ACC112 (cell line): Measurements from ENCODE around the gene YIF1B.
A peak's percentile ranks its signal among the peaks of the same experiment; 100 is the strongest.

Experiments used
- H2AFZ ChIP-seq: fragments of 200-600 bp; sonication (generic); one replicate; pipeline ENCODE4 v1.6.0; 2017; ENCODE audit warnings: antibody characterized with exemption, low read length; ENCODE audit not compliant: unreplicated experiment
- H3K27ac ChIP-seq: fragments of 200-600 bp; sonication (generic); 2 replicates; pipeline ENCODE4 v1.5.1; 2014; ENCODE audit warnings: low read depth, mild to moderate bottlenecking, antibody characterized with exemption, low read length, moderate library complexity
- H3K27me3 ChIP-seq: fragments of 200-600 bp; sonication (generic); 2 replicates; pipeline ENCODE4 v1.6.1; 2014; ENCODE audit warnings: mild to moderate bottlenecking, antibody characterized with exemption, low read length, moderate library complexity, mixed read lengths; ENCODE audit not compliant: insufficient read depth
- H3K36me3 ChIP-seq: fragments of 200-600 bp; sonication (generic); 2 replicates; pipeline ENCODE4 v1.6.1; 2016; ENCODE audit warnings: mild to moderate bottlenecking, antibody characterized with exemption, low read length, moderate library complexity, mixed read lengths; ENCODE audit not compliant: insufficient read depth
- H3K4me1 ChIP-seq: fragments of 200-600 bp; sonication (generic); one replicate; pipeline ENCODE4 v1.6.1; 2016; ENCODE audit warnings: low read length, mixed read lengths; ENCODE audit not compliant: insufficient read depth, unreplicated experiment, control insufficient read depth
- H3K4me3 ChIP-seq: fragments of 200-600 bp; sonication (generic); 2 replicates; pipeline ENCODE4 v1.5.1; 2014; ENCODE audit warnings: mild to moderate bottlenecking, low read depth, low read length
- H3K79me2 ChIP-seq: fragments of 200-600 bp; sonication (generic); one replicate; pipeline ENCODE4 v1.6.0; 2016; ENCODE audit warnings: low read length; ENCODE audit not compliant: control insufficient read depth, unreplicated experiment, insufficient read depth

The YIF1B gene

DNA sequence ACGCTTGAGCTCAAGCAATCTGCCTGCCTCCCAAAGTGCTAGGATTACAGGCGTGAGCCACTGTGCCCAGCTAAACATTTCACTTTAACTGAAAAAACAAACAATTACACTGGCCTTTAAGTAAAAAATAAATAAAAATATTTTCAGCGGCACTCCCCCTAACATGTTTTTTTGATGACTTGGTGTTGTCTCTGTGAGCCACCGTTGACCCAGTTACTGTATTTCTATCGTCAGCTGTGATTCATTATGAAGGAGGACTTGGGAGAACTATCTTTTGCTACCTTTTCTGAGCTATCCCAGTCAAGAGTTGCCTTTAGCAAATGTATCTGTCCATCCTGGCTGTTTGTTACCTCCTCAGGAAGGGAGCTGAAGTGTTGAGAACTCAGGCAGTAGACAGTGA lies 30.2 kb downstream of the YIF1B start:
- no peaks in the 10 kb centered on the region for H3K27me3 ChIP-seq
- H3K79me2 ChIP-seq, result no peaks in the 10 kb centered on the region
- no peaks in the 10 kb centered on the region for H3K36me3 ChIP-seq
- H3K4me1 ChIP-seq, result peaks cover 9% of the 10 kb centered on the region
- no peak overlapping the region for H2AFZ ChIP-seq
- no peak overlapping the region for H3K27ac ChIP-seq
- no peak overlapping the region for H3K4me3 ChIP-seq

DNA sequence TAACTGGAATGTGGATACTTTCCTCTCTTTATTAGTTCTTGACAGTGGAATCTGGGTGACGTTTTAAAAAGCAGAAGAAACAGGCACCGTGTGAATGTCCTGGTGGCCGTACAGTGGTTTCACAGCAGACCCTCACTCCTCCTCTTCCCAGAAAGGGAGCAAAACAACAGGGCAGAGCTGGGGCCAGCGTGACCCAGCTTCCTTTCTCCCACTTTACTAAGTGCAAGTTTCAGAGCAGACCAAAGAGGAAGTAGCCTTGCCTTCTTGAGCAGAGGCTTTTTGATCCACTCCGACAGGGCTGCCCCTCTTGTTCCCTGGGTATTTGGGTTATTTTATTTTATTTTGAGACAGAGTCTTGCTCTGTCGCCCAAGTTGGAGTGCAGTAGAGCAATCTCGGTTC lies 31.3 kb downstream of the YIF1B start:
- no peaks in the 10 kb centered on the region for H3K79me2 ChIP-seq
- no peak overlapping the region for H3K4me3 ChIP-seq
- peaks cover 3% of the 10 kb centered on the region for H3K4me1 ChIP-seq
- no peak overlapping the region for H3K27ac ChIP-seq
- H3K27me3 ChIP-seq, result no peaks in the 10 kb centered on the region
- no peak overlapping the region for H2AFZ ChIP-seq
- H3K36me3 ChIP-seq, result no peaks in the 10 kb centered on the region

DNA sequence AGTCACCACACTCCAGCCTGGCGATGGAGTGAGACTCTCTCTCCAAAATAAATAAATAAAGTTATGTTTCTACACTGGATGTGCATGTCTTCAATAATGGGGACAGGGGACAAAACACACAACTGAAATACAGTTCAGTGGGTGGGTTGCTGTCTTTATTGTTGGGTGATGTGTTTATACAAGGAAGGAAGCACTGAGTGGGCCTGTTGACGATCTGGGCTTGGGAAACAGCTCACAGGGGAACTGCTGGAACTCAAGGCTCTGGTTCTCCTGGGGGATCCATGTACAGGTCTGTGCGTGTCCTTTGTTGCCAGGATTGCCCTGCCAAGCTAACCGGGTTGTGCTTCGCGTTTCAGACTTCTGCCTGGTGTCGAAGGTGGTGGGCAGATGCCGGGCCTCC lies 32.5 kb downstream of the YIF1B start:
- H3K4me3 ChIP-seq, result no peak overlapping the region
- H3K36me3 ChIP-seq, result no peaks in the 10 kb centered on the region
- no peak overlapping the region for H2AFZ ChIP-seq
- H3K27me3 ChIP-seq, result no peaks in the 10 kb centered on the region
- peaks cover 7% of the 10 kb centered on the region for H3K4me1 ChIP-seq
- H3K79me2 ChIP-seq, result no peaks in the 10 kb centered on the region
- no peak overlapping the region for H3K27ac ChIP-seq

DNA sequence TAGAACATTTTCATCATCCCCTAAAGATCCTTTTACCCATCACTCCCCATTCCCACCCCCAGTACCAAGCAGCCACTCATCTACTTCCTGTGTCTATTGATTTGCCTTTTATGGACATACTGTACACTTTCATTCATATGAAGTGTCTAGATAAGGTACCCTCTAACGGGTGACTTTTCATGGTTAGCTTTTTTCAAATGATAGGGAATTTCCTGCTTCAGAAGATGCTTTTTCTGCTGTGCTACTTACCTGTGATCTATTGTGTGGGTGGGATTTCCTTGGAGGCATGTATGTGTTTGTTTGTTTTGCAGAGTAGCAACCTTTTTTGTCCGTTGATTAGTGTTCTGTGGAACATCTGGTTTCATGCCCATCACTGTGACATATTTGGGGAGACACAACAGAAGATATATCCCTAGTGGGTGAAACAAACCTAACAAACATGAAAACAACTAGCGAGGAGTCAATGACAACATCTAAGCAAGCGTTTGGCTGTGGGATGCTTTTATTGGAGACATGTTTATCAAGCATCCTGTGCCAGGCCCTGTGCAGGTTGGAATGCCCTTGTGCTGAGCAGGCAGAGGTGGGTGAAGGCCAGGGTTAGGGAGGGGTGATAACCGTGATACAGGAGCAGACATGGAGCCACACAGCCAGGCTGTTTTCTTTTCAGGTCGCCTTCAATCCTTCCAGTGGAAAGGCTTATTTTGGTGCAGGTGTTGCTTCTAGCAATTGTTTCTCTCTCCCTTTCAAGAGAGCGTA lies 33.8 kb downstream of the YIF1B start:
- no peaks in the 10 kb centered on the region for H3K79me2 ChIP-seq
- H2AFZ ChIP-seq, result no peak overlapping the region
- peaks cover 19% of the 10 kb centered on the region for H3K4me1 ChIP-seq
- no peaks in the 10 kb centered on the region for H3K27me3 ChIP-seq
- no peaks in the 10 kb centered on the region for H3K36me3 ChIP-seq
- no peak overlapping the region for H3K27ac ChIP-seq
- H3K4me3 ChIP-seq, result no peak overlapping the region

DNA sequence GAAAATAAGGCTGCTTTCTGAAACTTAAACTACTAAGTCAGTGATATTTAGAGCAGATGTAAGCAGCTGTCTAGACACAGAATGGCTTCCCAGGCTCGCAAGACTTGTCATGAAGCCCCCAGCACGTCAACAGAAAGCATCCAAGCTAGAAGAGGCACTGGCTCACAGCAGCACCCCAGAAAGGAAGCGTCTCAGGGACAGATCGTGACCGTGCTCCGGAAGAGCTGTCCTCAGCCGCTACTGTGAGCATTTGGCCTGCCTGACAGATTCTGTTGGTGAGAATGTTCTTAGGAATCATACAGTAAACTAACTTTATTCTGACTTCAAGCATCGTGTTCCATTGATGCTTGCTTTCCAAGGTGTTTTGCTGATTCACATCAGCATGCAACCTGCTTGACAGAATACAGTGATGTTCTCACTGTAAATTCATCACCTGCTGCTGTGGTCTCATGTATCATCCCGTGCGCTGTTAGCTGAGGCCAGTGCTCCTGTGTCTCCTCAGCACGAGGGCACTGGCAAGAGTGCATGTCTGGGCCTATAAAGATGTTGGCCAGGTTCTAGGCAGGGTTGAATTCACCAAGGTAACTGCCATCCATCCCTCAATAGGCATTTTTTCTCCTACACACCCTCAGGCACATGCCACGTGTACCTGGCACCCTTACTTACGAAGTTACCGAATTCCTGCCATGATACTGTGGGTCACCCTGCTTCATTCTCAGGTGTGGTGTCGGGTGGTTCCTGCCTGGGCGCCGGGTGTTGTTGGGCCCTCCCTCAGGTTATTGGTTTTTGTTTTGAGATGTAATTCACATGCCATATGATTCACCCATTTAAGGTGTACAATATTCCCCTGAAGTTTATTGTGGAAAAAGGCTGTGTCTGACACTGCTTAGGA lies 35.5 kb downstream of the YIF1B start:
- no peak overlapping the region for H2AFZ ChIP-seq

DNA sequence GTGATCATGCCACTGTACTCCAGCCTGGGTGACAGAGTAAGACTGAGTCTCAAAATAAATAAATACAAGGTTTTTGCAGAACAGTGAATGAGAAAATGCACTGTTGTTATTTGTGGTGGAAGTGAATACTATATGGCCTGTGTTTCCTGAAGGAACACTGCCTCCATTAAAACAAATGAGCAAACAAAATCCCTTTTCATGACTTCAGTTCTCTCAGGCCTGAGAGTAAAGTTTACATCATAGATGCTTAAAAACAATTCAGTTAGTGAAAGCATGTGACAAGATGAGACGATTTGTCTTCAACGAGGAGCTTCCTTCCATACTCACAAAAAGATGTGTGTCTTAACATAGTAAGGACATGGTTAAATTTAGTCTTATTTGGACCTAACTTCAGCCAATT lies 37.0 kb downstream of the YIF1B start:
- Histone ChIP-seq H3K27me3 (no peaks in the 10 kb centered on the region), H3K4me3 (no peak overlapping the region), H3K79me2 (no peaks in the 10 kb centered on the region), H3K36me3 (no peaks in the 10 kb centered on the region), H2AFZ (no peak overlapping the region), H3K4me1 (peaks cover 15% of the 10 kb centered on the region), H3K27ac (no peak overlapping the region)

More for the DNA sequence above, 35.5 kb downstream of the YIF1B start:
- H3K4me3 ChIP-seq, result no peak overlapping the region
- no peaks in the 10 kb centered on the region for H3K79me2 ChIP-seq
- H3K27me3 ChIP-seq, result no peaks in the 10 kb centered on the region
- no peaks in the 10 kb centered on the region for H3K36me3 ChIP-seq
- H3K4me1 ChIP-seq, result peaks cover 15% of the 10 kb centered on the region
- H3K27ac ChIP-seq, result no peak overlapping the region

DNA sequence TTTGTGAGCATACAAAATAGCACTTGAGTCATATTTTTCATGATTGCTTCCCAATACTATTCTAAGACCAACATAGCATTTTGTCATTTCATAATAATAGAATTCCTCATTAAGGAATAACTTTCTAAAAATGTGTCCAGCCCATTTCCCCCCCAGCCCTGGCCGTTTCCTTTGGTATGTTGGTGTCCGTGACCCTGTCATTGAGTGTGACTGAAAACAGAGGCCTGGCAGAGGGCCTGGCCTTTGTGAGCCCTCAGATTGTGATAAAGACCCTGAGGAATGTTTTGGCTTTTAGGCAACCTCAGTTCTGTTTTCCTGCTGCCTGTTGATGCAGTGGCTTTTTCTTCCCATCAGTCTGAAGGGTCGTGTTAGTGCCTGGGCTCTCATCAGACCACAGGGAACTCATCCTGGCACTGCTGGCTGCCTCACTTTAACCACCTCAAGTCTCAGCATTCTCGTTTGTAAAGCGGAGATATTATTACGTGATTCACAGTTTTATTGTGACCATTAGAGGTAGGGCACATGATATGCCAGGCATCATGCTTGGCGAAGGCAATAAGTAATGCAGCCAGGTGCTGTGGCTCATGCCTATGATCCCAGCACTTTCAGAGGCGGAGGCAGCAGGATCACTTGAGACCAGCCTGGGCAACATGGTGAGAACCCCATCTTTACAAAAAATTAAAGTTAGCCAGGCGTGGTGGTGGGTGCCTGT lies 37.6 kb downstream of the YIF1B start:
- no peak overlapping the region for H3K4me3 ChIP-seq
- H3K79me2 ChIP-seq, result no peaks in the 10 kb centered on the region
- no peaks in the 10 kb centered on the region for H3K27me3 ChIP-seq
- peaks cover 15% of the 10 kb centered on the region for H3K4me1 ChIP-seq
- peak overlapping the region; percentile 53 for H3K27ac ChIP-seq
- no peaks in the 10 kb centered on the region for H3K36me3 ChIP-seq
- peak overlapping the region; percentile 22 for H2AFZ ChIP-seq

DNA sequence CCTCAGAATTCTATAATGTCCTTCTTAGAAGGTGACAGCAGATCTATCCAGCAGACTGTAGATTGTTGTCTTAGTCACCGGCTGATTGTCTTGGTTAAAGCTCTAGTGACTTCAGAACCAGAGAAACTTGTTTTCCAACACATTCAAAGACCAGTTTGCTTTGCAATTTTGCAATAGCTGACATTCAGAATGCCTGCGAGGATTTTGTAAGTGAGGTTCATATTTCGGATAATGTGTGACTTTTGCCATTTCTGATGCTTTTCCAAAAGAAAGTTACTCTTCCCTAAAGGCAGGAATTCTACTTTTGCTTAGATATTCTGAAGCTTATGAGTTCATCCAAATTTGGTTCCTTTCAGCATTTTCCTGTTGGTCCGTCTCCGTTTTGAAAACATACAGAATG lies 38.2 kb downstream of the YIF1B start:
- H2AFZ ChIP-seq, result peak overlapping the region; percentile 22
- no peaks in the 10 kb centered on the region for H3K27me3 ChIP-seq
- H3K27ac ChIP-seq, result peak overlapping the region; percentile 53
- no peaks in the 10 kb centered on the region for H3K36me3 ChIP-seq
- H3K4me1 ChIP-seq, result peaks cover 15% of the 10 kb centered on the region
- no peaks in the 10 kb centered on the region for H3K79me2 ChIP-seq
- H3K4me3 ChIP-seq, result peak overlapping the region; percentile 29; the same call in 1 of the 2 replicates

DNA sequence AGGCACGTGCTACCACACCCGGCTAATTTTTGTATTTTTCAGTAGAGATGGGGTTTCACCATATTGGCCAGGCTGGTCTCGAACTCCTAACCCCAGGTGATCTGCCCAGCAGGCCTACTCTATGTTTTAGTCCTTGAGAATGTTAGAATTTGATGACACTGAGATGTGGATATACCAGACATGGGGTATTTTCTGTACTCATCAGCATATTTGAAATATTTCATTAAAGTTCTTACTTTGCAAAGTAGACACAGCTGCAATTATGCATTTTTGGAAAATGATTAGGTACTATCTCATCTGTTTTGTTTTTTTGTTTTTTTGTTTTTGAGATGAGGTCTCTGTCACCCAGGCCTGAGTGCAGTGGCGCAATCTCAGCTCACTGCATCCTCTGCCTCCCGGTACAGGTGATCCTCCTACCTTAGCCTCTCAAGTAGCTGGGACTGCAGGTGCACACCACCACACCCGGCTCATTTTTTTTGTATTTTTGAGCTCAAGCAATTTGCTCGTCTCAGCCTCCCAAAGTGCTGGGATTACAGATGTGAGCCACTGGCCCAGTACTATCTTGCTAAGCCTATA lies 38.7 kb downstream of the YIF1B start:
- Histone ChIP-seq H3K27me3 (no peaks in the 10 kb centered on the region), H2AFZ (no peak overlapping the region), H3K36me3 (no peaks in the 10 kb centered on the region), H3K27ac (peak overlapping the region; percentile 53), H3K4me3 (no peak overlapping the region), H3K79me2 (no peaks in the 10 kb centered on the region), H3K4me1 (peaks cover 15% of the 10 kb centered on the region)

DNA sequence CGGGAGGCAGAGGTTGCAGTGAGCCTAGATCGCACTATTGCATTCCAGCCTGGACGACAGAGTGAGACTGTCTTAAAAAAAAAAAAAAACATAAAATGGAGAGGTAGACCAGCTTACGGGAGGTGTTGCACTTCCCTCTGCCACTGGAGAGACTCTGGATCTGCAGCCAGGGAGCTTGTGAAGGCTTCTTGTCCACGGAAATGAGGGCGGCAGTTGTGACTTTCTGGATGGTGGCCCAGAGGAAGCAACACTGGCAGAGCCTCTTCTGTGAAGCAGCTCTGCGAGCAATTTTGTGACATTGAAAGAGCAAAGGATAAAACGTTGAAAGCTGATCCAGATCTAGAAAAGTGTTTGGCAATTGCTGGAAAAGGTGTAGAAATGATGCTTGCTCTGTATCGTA lies 41.0 kb downstream of the YIF1B start:
- no peak overlapping the region for H3K27ac ChIP-seq
- H3K36me3 ChIP-seq, result no peaks in the 10 kb centered on the region
- H2AFZ ChIP-seq, result no peak overlapping the region
- no peaks in the 10 kb centered on the region for H3K27me3 ChIP-seq
- H3K4me3 ChIP-seq, result no peak overlapping the region
- peaks cover 25% of the 10 kb centered on the region for H3K4me1 ChIP-seq
- H3K79me2 ChIP-seq, result no peaks in the 10 kb centered on the region
